Panc1 (cell line): Measurements from ENCODE around the gene EFNA5. TPM values are rescaled to one million over a fixed set of nuclear protein-coding genes. Genes with fewer than 3 reads are reported as not detected.
A peak's percentile ranks its signal among the peaks of the same experiment; 100 is the strongest.

Experiments
- ATAC-seq: fragments of 200-7000 bp; cut with Tn5 transposase; 2 replicates; pipeline ENCODE4 v1.9.1; 2020; ENCODE audit warnings: mild to moderate bottlenecking, moderate library complexity
- BruUV-seq: library from RNA; stranded (reverse); fragments of 400-500 nt; replicated peaks from 2 replicates; lab custom pipeline; 2021; lab: Mats Ljungman, UMichigan
- CTCF ChIA-PET: fragments of 300-600 bp; sonication (Branson Sonifier 250); formaldehyde crosslinking; loops from one replicate; lab custom pipeline; 2022; ENCODE audit warnings: antibody characterized with exemption; lab: Charles Lee
- POLR2A ChIA-PET: fragments of 300-600 bp; sonication (Branson Sonifier 250); formaldehyde crosslinking; loops from one replicate; lab custom pipeline; 2022; ENCODE audit warnings: antibody characterized with exemption; lab: Charles Lee
- DNase-seq: peaks from one replicate; pipeline ENCODE4 v3.0.0-alpha.2; 2010; ENCODE audit warnings: low read depth, low spot score
- H3K27ac ChIP-seq: 2 replicates; pipeline ENCODE4 v1.5.1; 2011; ENCODE audit warnings: mild to moderate bottlenecking, low read length, inconsistent platforms
- H3K27me3 ChIP-seq: fragments of 200-500 bp; sonication (Bioruptor generic); 2 replicates; pipeline ENCODE4 v1.6.0; 2014; ENCODE audit warnings: low read length, inconsistent platforms; ENCODE audit not compliant: control insufficient read depth, insufficient read depth
- H3K36me3 ChIP-seq: fragments of 200-500 bp; sonication (Bioruptor generic); 2 replicates; pipeline ENCODE4 v1.5.1; 2014; ENCODE audit warnings: inconsistent platforms, mild to moderate bottlenecking, low read length, moderate library complexity; ENCODE audit not compliant: control insufficient read depth, insufficient read depth
- H3K4me1 ChIP-seq: 2 replicates; pipeline ENCODE4 v1.5.1; 2011; ENCODE audit warnings: inconsistent platforms, mild to moderate bottlenecking, low read length, moderate library complexity; ENCODE audit not compliant: control insufficient read depth, insufficient read depth
- H3K4me3 ChIP-seq, 2 experiments: 2 replicates each; pipeline ENCODE4 v1.5.1; 2011 to 2012; ENCODE audit warnings: low read depth in 2 of 2, low read length in 2 of 2, mild to moderate bottlenecking in 2 of 2, inconsistent platforms in 1 of 2, moderate library complexity in 1 of 2
- H3K9me3 ChIP-seq: fragments of 200-500 bp; sonication (Bioruptor generic); 2 replicates; pipeline ENCODE4 v1.5.1; 2014; ENCODE audit warnings: low read depth, mild to moderate bottlenecking, inconsistent platforms, low read length, moderate library complexity; ENCODE audit not compliant: control insufficient read depth, insufficient read depth
- CTCF ChIP-seq: fragments of 450-650 bp; IDR thresholded peaks from 2 replicates; pipeline ENCODE4 v1.5.1; 2017; ENCODE audit warnings: mild to moderate bottlenecking
- POLR2AphosphoS5 ChIP-seq: IDR thresholded peaks from 2 replicates; pipeline ENCODE4 v1.6.1; 2012; ENCODE audit warnings: mild to moderate bottlenecking, low read depth, low read length, moderate library complexity
- REST ChIP-seq, 2 experiments: IDR thresholded peaks; 2 replicates each; pipeline ENCODE4 v1.6.1; 2011 to 2012; ENCODE audit warnings: low read depth in 2 of 2, control low read depth in 1 of 2, low read length in 1 of 2, mild to moderate bottlenecking in 1 of 2, moderate library complexity in 1 of 2; ENCODE audit not compliant: insufficient read depth in 1 of 2
- SIN3A ChIP-seq: IDR thresholded peaks from 2 replicates; pipeline ENCODE4 v1.6.1; 2012; ENCODE audit warnings: low read depth, mild to moderate bottlenecking, low read length, moderate library complexity, borderline replicate concordance; ENCODE audit not compliant: insufficient read depth
- TCF7L2 ChIP-seq: IDR thresholded peaks from 2 replicates; pipeline ENCODE4 v1.6.1; 2011; ENCODE audit warnings: mild to moderate bottlenecking, low read depth, low read length, inconsistent platforms
- in situ Hi-C: cut with HindIII; loops from 2 replicates; pipeline ENCODE4 v1.10.0; 2016; ENCODE audit warnings: low sequenced_read_pairs, low pct_unique_long_range_greater_than_20kb
- intact Hi-C: fragments of 100-400 bp; cut with micrococcal nuclease; formaldehyde crosslinking; loops from one replicate; pipeline ENCODE4 v1.10.0; 2022; ENCODE audit not compliant: unreplicated experiment
- total RNA-seq: library from RNA; stranded (reverse); gene quantifications from one replicate; pipeline ENCODE4 v1.2.1, GENCODE V29; 2021; ENCODE audit not compliant: unreplicated experiment

EFNA5 gene
- total RNA-seq, 1 experiment from 2014 or later, result 30.5 TPM

- peak overlapping the region; percentile 49 to 74 for H3K4me3 ChIP-seq
- ChIA-PET CTCF (interaction anchor here (0.6 to 1.1 kb wide), 7 partner anchors 8 to 105 kb away, joined by 3 to 7 read pairs (median 3); no protein-coding TSS in a partner anchor), POLR2A (no interaction called here)
- H3K36me3 ChIP-seq, result no peaks in the 10 kb centered on the region
- H3K27me3 ChIP-seq, result no peaks in the 10 kb centered on the region
- ATAC-seq (no peak), DNase-seq (no peak)
- intact Hi-C loops, result loop anchor here (5.0 to 10.0 kb wide), 3 partner anchors 99 to 468 kb away; partner anchors contain the start of gene EFNA5
- no peaks in the 10 kb centered on the region for H3K9me3 ChIP-seq
- BruUV-seq, result no TSS peak
- no peak for TF ChIP-seq SIN3A
- no peak for TF ChIP-seq TCF7L2
- TF ChIP-seq CTCF, result no peak
- no peak for TF ChIP-seq REST (IDR thresholded peaks at IDR 0.05; ENCODE audit: insufficient read depth in 1 of 2, low read depth in 2 of 2, low read length in 1 of 2)
- no peak for TF ChIP-seq POLR2AphosphoS5
- peaks cover 57% of the 10 kb centered on the region for H3K4me1 ChIP-seq
- in situ Hi-C loops, result no loop called here
- peak overlapping the region; percentile 82 for H3K27ac ChIP-seq
These were observed 97.9 kb downstream of the EFNA5 start for GRCh38 chr5:107572715-107573368.

- H3K9me3 ChIP-seq, result no peaks in the 10 kb centered on the region
- DNase-seq, result peak; percentile 90
- no peaks in the 10 kb centered on the region for H3K27me3 ChIP-seq
- CTCF ChIA-PET, result interaction anchor here (0.6 to 1.1 kb wide), 8 partner anchors 9 to 230 kb away, joined by 3 to 7 read pairs (median 3); no protein-coding TSS in a partner anchor
- TF ChIP-seq TCF7L2 (peak; percentile 80), POLR2AphosphoS5 (peak; percentile 80), REST (IDR thresholded peaks at IDR 0.05; ENCODE audit: insufficient read depth in 1 of 2, low read depth in 2 of 2, low read length in 1 of 2) (0 out of 4 replicates have a peak, but pooled peaks of 1 of the 2 experiments have one; percentile 37), SIN3A (no peak), CTCF (peak; percentile 91)
- in situ Hi-C loops, result no loop called here
- ATAC-seq, result peak; percentile 95
- H3K4me1 ChIP-seq, result peaks cover 49% of the 10 kb centered on the region
- H3K4me3 ChIP-seq, result peak overlapping the region; percentile 49 to 74
- no TSS peak for BruUV-seq
- H3K27ac ChIP-seq, result peak overlapping the region; percentile 95
- intact Hi-C loops, result loop anchor here (5.0 to 10.0 kb wide), 3 partner anchors 100 to 467 kb away; partner anchors contain the start of gene EFNA5
- POLR2A ChIA-PET, result no interaction called here
- no peaks in the 10 kb centered on the region for H3K36me3 ChIP-seq
These were observed 98.9 kb downstream of the EFNA5 start for GRCh38 chr5:107571621-107572536.
